ENCODE results near the gene NFS1. TPM values are rescaled to one million over a fixed set of nuclear protein-coding genes. Genes with fewer than 3 reads are reported as not detected.

The NFS1 gene
- total RNA-seq, 2 experiments from 2014 or later = 41.3 to 56.2 TPM

- Histone ChIP-seq H3K27ac (ENCODE audit: low read depth, low read length, poor library complexity, severe bottlenecking) (no peak overlapping the region), H3K4me3 (ENCODE audit: low read depth, low read length, poor library complexity, severe bottlenecking) (no peak overlapping the region), H3K79me2 (ENCODE audit: insufficient read depth, low read depth, low read length) (peaks cover 17% of the 10 kb centered on the region; the same call in 1 of the 2 replicates), H3K36me3 (ENCODE audit: insufficient read depth, low read length) (0 out of 2 replicates have a peak, but pooled peaks cover 4% of the 10 kb centered on the region), H3K4me1 (ENCODE audit: insufficient read depth, low read length, poor library complexity, severe bottlenecking) (no peaks in the 10 kb centered on the region), H3K9me2 (ENCODE audit: insufficient read depth, low read length) (no peaks in the 10 kb centered on the region), H3K9me3 (ENCODE audit: low read length) (no peaks in the 10 kb centered on the region), H3K4me2 (ENCODE audit: low read length) (no peak overlapping the region), H4K20me1 (ENCODE audit: insufficient read depth, low read length) (no peaks in the 10 kb centered on the region), H2AFZ (ENCODE audit: low read length) (no peak overlapping the region)
- TF ChIP-seq, protein P1, sequence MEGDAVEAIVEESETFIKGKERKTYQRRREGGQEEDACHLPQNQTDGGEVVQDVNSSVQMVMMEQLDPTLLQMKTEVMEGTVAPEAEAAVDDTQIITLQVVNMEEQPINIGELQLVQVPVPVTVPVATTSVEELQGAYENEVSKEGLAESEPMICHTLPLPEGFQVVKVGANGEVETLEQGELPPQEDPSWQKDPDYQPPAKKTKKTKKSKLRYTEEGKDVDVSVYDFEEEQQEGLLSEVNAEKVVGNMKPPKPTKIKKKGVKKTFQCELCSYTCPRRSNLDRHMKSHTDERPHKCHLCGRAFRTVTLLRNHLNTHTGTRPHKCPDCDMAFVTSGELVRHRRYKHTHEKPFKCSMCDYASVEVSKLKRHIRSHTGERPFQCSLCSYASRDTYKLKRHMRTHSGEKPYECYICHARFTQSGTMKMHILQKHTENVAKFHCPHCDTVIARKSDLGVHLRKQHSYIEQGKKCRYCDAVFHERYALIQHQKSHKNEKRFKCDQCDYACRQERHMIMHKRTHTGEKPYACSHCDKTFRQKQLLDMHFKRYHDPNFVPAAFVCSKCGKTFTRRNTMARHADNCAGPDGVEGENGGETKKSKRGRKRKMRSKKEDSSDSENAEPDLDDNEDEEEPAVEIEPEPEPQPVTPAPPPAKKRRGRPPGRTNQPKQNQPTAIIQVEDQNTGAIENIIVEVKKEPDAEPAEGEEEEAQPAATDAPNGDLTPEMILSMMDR (conservative IDR thresholded peaks at IDR 0.05; ENCODE audit: low read length) = no peak
- TF ChIP-seq EZH2phosphoT487 (IDR thresholded peaks at IDR 0.05; ENCODE audit: borderline replicate concordance, low read depth, low read length) = no peak
- CTCF ChIA-PET (ENCODE audit: unreplicated experiment) = no interaction called here
- DNase-seq (ENCODE audit: low spot score) = no peak
- intact Hi-C loops (cut with micrococcal nuclease; ENCODE audit: unreplicated experiment) = no loop called here
- BruUV-seq (replicated peaks) = no TSS peak
- POLR2A ChIA-PET = interaction anchor here (1.6 kb wide), 1 partner anchor 19 kb away, joined by 3 read pairs; no protein-coding TSS in a partner anchor
Measured at GRCh38 chr20:35640724-35641123, 58.4 kb downstream of the NFS1 start.

DNA sequence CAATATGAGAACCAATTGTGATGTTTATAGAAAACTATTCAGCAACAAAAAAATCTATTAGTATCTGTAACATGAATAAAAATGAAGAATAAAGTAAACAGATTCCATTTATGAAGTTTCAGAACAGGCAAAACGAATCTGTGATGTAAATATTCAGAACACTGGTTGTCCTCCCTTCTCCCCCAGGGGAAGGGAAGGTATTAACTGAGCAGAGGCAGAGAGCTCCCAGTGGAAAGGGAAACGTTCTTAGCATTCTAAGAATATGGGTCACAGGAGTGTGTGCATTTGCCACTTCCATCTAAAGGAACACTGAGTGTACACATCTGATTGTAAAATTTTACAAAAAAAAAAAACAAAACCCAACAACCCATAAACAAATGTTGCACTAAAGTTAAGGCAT is 60.4 kb downstream of the NFS1 start:
- H3K79me2 ChIP-seq (ENCODE audit: insufficient read depth, low read depth, low read length) = peaks cover 12% of the 10 kb centered on the region; the same call in 1 of the 2 replicates
- BruUV-seq (replicated peaks) = no TSS peak
- H3K27ac ChIP-seq (ENCODE audit: low read depth, low read length, poor library complexity, severe bottlenecking) = no peak overlapping the region
- no peak overlapping the region for H2AFZ ChIP-seq (ENCODE audit: low read length)
- ChIA-PET POLR2A (no interaction called here), CTCF (ENCODE audit: unreplicated experiment) (no interaction called here)
- intact Hi-C loops (cut with micrococcal nuclease; ENCODE audit: unreplicated experiment) = no loop called here
- H3K9me3 ChIP-seq (ENCODE audit: low read length) = no peaks in the 10 kb centered on the region
- no peak for DNase-seq (ENCODE audit: low spot score)
- H4K20me1 ChIP-seq (ENCODE audit: insufficient read depth, low read length) = no peaks in the 10 kb centered on the region
- no peak for TF ChIP-seq EZH2phosphoT487 (IDR thresholded peaks at IDR 0.05; ENCODE audit: borderline replicate concordance, low read depth, low read length)
- H3K9me2 ChIP-seq (ENCODE audit: insufficient read depth, low read length) = no peaks in the 10 kb centered on the region
- 0 out of 2 replicates have a peak, but pooled peaks cover 4% of the 10 kb centered on the region for H3K36me3 ChIP-seq (ENCODE audit: insufficient read depth, low read length)
- no peak overlapping the region for H3K4me3 ChIP-seq (ENCODE audit: low read depth, low read length, poor library complexity, severe bottlenecking)
- H3K4me2 ChIP-seq (ENCODE audit: low read length) = no peak overlapping the region
- H3K4me1 ChIP-seq (ENCODE audit: insufficient read depth, low read length, poor library complexity, severe bottlenecking) = no peaks in the 10 kb centered on the region

DNA sequence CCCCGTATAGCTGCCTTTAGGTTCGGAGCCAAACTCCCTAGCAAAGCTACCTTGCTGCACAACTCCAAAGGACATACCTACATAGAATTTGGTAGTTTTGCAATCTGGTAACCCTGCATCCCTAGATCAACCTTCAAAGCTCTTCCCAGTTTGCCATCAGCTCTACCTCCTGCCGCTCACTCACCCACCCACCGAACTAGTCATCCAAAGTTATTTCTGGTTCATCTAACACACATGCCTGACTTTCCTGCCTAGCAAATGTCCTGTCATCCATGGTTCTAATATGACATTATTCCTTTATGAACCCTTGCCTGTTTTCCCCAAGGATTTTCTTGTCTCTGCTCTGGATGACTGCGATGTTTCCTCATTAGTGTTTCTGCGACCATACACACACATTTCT is 61.9 kb downstream of the NFS1 start:
- Histone ChIP-seq H3K4me3 (ENCODE audit: low read depth, low read length, poor library complexity, severe bottlenecking) (no peak overlapping the region), H3K79me2 (ENCODE audit: insufficient read depth, low read depth, low read length) (peaks cover 12% of the 10 kb centered on the region; the same call in 1 of the 2 replicates), H3K9me3 (ENCODE audit: low read length) (no peaks in the 10 kb centered on the region), H2AFZ (ENCODE audit: low read length) (no peak overlapping the region), H3K27ac (ENCODE audit: low read depth, low read length, poor library complexity, severe bottlenecking) (no peak overlapping the region), H4K20me1 (ENCODE audit: insufficient read depth, low read length) (no peaks in the 10 kb centered on the region), H3K4me2 (ENCODE audit: low read length) (no peak overlapping the region), H3K4me1 (ENCODE audit: insufficient read depth, low read length, poor library complexity, severe bottlenecking) (no peaks in the 10 kb centered on the region), H3K9me2 (ENCODE audit: insufficient read depth, low read length) (no peaks in the 10 kb centered on the region), H3K36me3 (ENCODE audit: insufficient read depth, low read length) (peaks cover 9% of the 10 kb centered on the region; the same call in 1 of the 2 replicates)
- intact Hi-C loops (cut with micrococcal nuclease; ENCODE audit: unreplicated experiment) = no loop called here
- ChIA-PET POLR2A (no interaction called here), CTCF (ENCODE audit: unreplicated experiment) (no interaction called here)
- no peak for DNase-seq (ENCODE audit: low spot score)
- BruUV-seq (replicated peaks) = no TSS peak
- TF ChIP-seq, protein P1 (conservative IDR thresholded peaks at IDR 0.05; ENCODE audit: low read length) = no peak
- TF ChIP-seq EZH2phosphoT487 (IDR thresholded peaks at IDR 0.05; ENCODE audit: borderline replicate concordance, low read depth, low read length) = no peak

Measured in OCI-LY7 (cell line).